GM19467 (cell line): ENCODE results near the gene CDH20.
"Not testable (repeated sequence)": the region's sequence is repeated elsewhere in the genome, so short reads cannot be mapped to it uniquely, and the experiment has no call there.

Experiments
- ATAC-seq: cut with Tn5 transposase; IDR thresholded peaks from one replicate; pipeline ENCODE4 v1.9.1; 2021; ENCODE audit warnings: mild to moderate bottlenecking, moderate library complexity; ENCODE audit not compliant: unreplicated experiment

The CDH20 gene

GRCh38 chr18:61340148-61340547 lies 6.9 kb downstream of the CDH20 start:
- ATAC-seq = no peak

- ATAC-seq = no peak
These were observed 15.0 kb downstream of the CDH20 start for GRCh38 chr18:61348230-61348629.

GRCh38 chr18:61350578-61350977 lies 17.3 kb downstream of the CDH20 start:
- no peak for ATAC-seq

- ATAC-seq = no peak
These were observed 18.8 kb downstream of the CDH20 start for GRCh38 chr18:61352059-61352458.

GRCh38 chr18:61352611-61353010 lies 19.4 kb downstream of the CDH20 start:
- ATAC-seq = no peak

GRCh38 chr18:61360404-61361383 lies 27.5 kb downstream of the CDH20 start:
- ATAC-seq = peak; percentile 97

GRCh38 chr18:61362511-61362910 lies 29.3 kb downstream of the CDH20 start:
- no peak for ATAC-seq

GRCh38 chr18:61364953-61365352 lies 31.7 kb downstream of the CDH20 start:
- ATAC-seq = no peak

GRCh38 chr18:61368001-61368400 lies 34.8 kb downstream of the CDH20 start:
- ATAC-seq = no peak

GRCh38 chr18:61369671-61370070 lies 36.4 kb downstream of the CDH20 start:
- not testable (repeated sequence) for ATAC-seq

GRCh38 chr18:61371111-61371510 lies 37.9 kb downstream of the CDH20 start:
- no peak for ATAC-seq

- no peak for ATAC-seq
These were observed 46.6 kb downstream of the CDH20 start for GRCh38 chr18:61379827-61380226.

- ATAC-seq = no peak
These were observed 54.8 kb downstream of the CDH20 start for GRCh38 chr18:61388010-61388409.

- no peak for ATAC-seq
These were observed 61.8 kb downstream of the CDH20 start for GRCh38 chr18:61394983-61395382.

GRCh38 chr18:61397222-61397621 lies 64.0 kb downstream of the CDH20 start:
- no peak for ATAC-seq

- ATAC-seq = no peak
These were observed 65.9 kb downstream of the CDH20 start for GRCh38 chr18:61398961-61399705.

GRCh38 chr18:61400016-61400635 lies 66.9 kb downstream of the CDH20 start:
- no peak for ATAC-seq

- no peak for ATAC-seq
These were observed 67.5 kb downstream of the CDH20 start for GRCh38 chr18:61400716-61401115.

GRCh38 chr18:61402726-61403125 lies 69.5 kb downstream of the CDH20 start:
- no peak for ATAC-seq

- no peak for ATAC-seq
These were observed 80.2 kb downstream of the CDH20 start for GRCh38 chr18:61413396-61413795.

- no peak for ATAC-seq
These were observed 80.9 kb downstream of the CDH20 start for GRCh38 chr18:61414086-61414485.
